ENCODE results near the gene DNAJB6.
A peak's percentile ranks its signal among the peaks of the same experiment; 100 is the strongest.
"Not testable (repeated sequence)": the region's sequence is repeated elsewhere in the genome, so short reads cannot be mapped to it uniquely, and the experiment has no call there.

Gene DNAJB6

GRCh38 chr7:157329447-157329846, 7.4 kb upstream of the DNAJB6 start:
- no peak for DNase-seq

GRCh38 chr7:157330567-157330966, 6.2 kb upstream of the DNAJB6 start:
- not testable (repeated sequence) for DNase-seq

GRCh38 chr7:157331049-157331448, 5.8 kb upstream of the DNAJB6 start:
- DNase-seq, result not testable (repeated sequence)

GRCh38 chr7:157335236-157335635, 1.6 kb upstream of the DNAJB6 start:
- no peak for DNase-seq

DNA sequence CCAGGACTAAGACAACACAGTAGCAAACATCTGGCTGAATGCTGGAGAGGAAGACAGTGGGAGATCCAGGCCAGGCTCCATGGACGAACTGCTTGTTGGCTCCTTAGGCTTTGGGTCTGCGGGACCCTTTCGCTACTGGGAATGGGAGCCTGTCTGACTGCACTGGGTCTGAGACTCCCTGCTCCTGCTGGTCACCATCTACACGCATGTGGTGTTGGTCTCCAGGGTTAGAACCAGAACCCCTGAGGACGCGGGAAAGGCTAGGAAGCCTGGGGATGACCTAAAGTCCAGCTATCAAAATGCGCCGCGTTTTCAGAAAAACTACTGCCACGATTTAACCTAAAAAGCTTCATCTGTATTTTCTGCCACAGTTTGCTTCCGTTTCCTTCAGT, 817 bp upstream of the DNAJB6 start:
- DNase-seq, result no peak

- peak; percentile 69 to 80 for DNase-seq
Measured at GRCh38 chr7:157337316-157338149, 729 bp downstream of the DNAJB6 start.

- DNase-seq, result peak; percentile 72 to 75
Measured at GRCh38 chr7:157339777-157340677, 3.2 kb downstream of the DNAJB6 start.

GRCh38 chr7:157347217-157347904, 10.6 kb downstream of the DNAJB6 start:
- peak in 1 of 2 donors; percentile 36 for DNase-seq

DNA sequence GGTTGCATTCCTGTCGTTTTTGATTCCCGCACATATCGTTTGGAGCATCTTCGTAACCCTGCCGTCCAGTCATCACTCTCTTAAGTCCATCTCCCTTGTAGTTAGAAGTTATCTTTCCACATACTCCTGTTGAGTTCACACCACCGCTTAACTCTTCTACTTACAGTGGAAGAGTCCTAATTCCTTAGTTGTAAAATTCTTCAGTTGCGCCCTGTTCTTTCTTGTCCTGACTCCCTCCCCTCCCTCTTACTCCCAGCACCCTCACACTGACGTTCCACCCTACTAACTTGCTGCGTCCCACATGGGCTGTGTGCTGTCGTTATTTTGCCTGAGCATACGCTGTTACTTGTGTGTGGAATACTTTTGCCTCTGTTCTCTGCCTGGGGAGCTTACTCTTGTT, 11.7 kb downstream of the DNAJB6 start:
- no peak for DNase-seq

DNA sequence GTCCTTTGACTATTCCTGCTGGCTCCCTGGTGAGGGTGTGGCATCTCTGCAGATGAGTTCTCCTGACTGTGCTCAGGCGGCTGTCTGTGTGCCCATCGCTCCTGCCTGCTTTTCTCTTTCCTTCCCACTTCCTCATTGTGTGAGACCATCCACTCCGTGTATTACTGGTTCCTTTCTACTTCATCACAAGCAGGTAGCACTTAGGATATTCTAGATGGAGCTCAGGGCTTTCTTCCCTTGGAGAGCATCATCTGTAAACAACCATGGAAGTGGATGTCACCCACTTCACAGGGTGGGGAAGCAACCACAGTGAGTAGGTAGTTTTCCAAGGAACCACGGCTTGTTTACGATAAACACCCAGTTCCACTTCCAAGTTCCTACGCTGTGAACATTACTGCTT, 15.7 kb downstream of the DNAJB6 start:
- no peak for DNase-seq

GRCh38 chr7:157355784-157356511, 19.1 kb downstream of the DNAJB6 start:
- no peak for DNase-seq

DNA sequence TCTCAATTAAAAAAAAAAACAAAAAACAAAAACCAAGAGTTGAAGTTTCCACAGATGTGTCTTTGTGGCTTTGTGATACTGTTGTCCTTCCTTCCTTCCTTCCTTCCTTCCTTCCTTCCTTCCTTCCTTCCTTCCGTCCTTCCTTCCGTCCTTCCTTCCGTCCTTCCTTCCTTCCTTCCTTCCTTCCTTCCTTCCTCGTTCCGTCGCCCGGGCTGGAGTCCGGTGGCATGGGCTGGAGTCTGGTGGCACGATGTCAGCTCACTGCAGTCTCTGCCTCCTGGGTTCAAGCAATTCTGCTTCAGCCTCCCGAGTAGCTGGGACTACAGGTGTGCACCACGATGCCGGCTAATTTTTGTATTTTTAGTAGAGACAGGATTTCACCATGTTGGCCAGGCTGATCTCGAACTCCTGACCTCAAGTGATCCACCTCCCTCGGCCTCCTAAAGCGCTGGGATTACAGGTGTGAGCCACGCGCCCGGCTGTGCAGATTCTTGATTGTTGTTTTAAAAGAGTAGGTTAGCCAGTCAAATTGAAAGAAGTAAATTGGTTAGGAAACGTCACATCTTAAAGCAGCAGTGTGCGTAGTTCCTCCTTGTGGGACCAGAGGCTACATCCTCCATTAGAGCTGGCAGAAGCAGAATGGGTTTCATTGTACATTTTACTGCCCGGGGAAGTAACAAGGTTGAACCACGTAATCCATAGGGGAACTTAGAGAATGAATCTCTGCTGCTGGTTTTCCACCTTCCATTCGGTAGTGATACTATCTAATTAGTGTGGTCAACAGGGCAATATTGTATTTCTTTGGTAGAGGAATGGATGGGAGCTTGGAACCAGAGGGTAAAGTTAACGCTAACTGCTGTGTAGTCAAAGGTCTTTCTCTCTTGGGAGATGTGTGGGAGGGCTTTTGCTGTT, 20.6 kb downstream of the DNAJB6 start:
- no peak for DNase-seq

- no peak for DNase-seq
Measured at GRCh38 chr7:157358041-157358752, 21.4 kb downstream of the DNAJB6 start.

DNA sequence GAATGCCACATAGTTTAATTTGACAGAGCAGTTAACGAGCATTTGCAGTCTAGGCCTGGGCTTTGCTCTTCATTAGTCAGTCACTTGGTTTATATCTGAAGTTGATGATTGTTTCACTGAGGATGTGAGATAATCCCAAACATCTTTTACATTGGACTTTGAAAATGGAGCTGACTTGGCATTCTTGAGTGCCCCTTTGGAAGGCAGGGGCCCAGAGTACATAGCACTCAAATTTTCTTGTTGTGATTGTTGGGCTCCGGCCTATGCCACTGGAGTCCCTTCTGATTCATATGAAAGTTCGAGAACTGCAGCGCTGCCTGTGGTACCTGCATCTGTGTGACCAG, 21.9 kb downstream of the DNAJB6 start:
- no peak for DNase-seq

- DNase-seq, result no peak
Measured at GRCh38 chr7:157359581-157359980, 22.8 kb downstream of the DNAJB6 start.

GRCh38 chr7:157360483-157361025, 23.8 kb downstream of the DNAJB6 start:
- no peak for DNase-seq

GRCh38 chr7:157361537-157361936, 24.7 kb downstream of the DNAJB6 start:
- DNase-seq, result no peak

DNA sequence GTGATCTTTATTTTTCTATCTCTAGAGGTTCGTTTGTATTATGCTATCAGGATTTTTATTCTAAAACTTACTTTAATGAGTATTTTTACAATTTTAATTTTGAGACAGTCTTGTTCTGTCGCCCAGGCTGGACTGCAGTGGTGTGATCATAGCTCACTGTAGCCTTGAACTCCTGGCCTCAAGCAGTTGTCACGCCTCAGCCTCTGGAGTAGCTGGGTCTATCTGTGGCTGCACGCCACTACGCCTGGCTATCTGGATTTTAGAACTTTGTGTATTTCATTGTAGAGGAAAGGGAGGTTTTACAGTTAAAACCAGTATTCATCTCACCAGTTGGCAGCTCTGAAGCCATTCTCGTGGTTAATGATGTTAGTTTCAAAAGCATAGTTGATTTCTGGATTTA, 25.9 kb downstream of the DNAJB6 start:
- no peak for DNase-seq

DNA sequence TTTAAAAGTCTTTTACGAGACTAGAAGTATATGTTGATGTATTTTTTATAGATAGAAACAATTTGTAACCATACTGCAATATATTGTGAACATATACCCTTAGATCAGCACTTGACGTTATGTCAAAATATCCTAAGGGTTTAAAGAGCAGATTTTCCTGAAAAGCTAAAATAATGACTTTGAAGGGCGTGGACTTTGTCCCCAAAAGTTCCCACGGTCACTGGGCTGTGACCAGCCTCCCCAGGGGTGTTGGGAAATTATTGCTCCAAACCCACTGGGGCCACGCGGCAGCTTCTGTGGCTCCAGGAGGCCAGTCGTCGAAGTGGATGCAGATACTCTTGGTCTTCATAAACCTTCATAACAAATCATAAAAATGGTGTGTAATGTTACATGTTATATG, 29.9 kb downstream of the DNAJB6 start:
- no peak for DNase-seq

GRCh38 chr7:157368955-157369354, 32.2 kb downstream of the DNAJB6 start:
- DNase-seq, result no peak

DNA sequence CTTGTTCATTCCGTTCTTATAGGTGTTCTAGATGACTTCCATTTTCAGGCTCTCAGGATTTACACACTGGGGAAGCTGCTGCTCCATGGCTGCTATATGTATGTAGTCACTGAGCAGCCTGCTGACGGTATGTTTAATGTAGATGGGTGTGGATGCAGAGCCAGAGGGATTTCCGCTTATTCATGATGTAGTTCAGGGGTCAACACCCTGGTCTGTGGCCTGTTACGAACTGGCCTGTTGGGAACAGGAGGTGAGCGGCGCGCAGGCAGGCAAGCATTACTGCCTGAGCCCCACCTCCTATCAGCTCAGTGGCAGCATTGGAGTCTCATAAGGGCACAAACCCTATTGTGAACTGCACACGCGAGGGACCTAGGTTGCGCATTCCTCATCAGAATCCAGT, 33.9 kb downstream of the DNAJB6 start:
- DNase-seq, result no peak

Data from stimulated activated CD4-positive, alpha-beta T cell treated with anti-CD3 and anti-CD28 coated beads, Interleukin-2, amount 100 ng/mL, for 24 hours (primary cell).